H1 (cell line): Measurements from ENCODE around the gene CDH6. TPM values are rescaled to one million over a fixed set of nuclear protein-coding genes. Genes with fewer than 3 reads are reported as not detected.

Experiments used
- CTCF ChIA-PET: fragments of 300-600 bp; sonication (Branson Sonifier 250); formaldehyde crosslinking; loops from one replicate; lab custom pipeline; 2021; ENCODE audit not compliant: partially characterized antibody; lab: Charles Lee
- POLR2A ChIA-PET: fragments of 300-600 bp; sonication (Branson Sonifier 250); formaldehyde crosslinking; loops from one replicate; lab custom pipeline; 2021; ENCODE audit warnings: inconsistent platforms; ENCODE audit not compliant: partially characterized antibody; lab: Charles Lee
- DNase-seq, 2 experiments: peaks; one replicate each; pipeline versions ENCODE4 v3.0.0 to v3.0.0-alpha.2; 2010 to 2022; ENCODE audit warnings: low spot score in 2 of 2, low read depth in 1 of 2, mixed read lengths in 1 of 2
- FAIRE-seq: peaks from 2 replicates; lab custom pipeline; 2011; peaks lifted over from hg19 to GRCh38; lab: Jason Lieb, UNC
- H2AFZ ChIP-seq: 2 replicates; pipeline ENCODE4 v1.8.1; 2012; ENCODE audit warnings: low read length, inconsistent platforms
- H2AK5ac ChIP-seq: 2 replicates; pipeline ENCODE4 v1.6.1; 2013; ENCODE audit warnings: low read depth, low read length
- H2BK120ac ChIP-seq: replicated peaks from 2 replicates; pipeline ENCODE3; 2013; ENCODE audit warnings: low read depth, low read length, inconsistent platforms
- H2BK12ac ChIP-seq: 2 replicates; pipeline ENCODE4 v1.6.1; 2013; ENCODE audit warnings: low read depth, low read length
- H2BK15ac ChIP-seq: 2 replicates; pipeline ENCODE4 v1.6.1; 2013; ENCODE audit warnings: low read length
- H2BK20ac ChIP-seq: 2 replicates; pipeline ENCODE4 v1.6.1; 2013; ENCODE audit warnings: low read length
- H2BK5ac ChIP-seq: 2 replicates; pipeline ENCODE4 v1.6.1; 2013; ENCODE audit warnings: low read depth, low read length
- H3K14ac ChIP-seq: 2 replicates; pipeline ENCODE4 v1.6.1; 2013; ENCODE audit warnings: inconsistent platforms; ENCODE audit not compliant: insufficient read length
- H3K18ac ChIP-seq: 2 replicates; pipeline ENCODE4 v1.6.1; 2013; ENCODE audit warnings: low read length; ENCODE audit errors: extremely low read depth
- H3K23ac ChIP-seq: 2 replicates; pipeline ENCODE4 v1.6.1; 2013; ENCODE audit warnings: inconsistent platforms; ENCODE audit not compliant: insufficient read length
- H3K23me2 ChIP-seq: 2 replicates; pipeline ENCODE4 v1.6.1; 2013; ENCODE audit warnings: low read depth, low read length
- H3K27ac ChIP-seq: 2 replicates; pipeline ENCODE4 v1.6.1; 2011; ENCODE audit warnings: low read depth, low read length, inconsistent platforms
- H3K27me3 ChIP-seq, 4 experiments: replicated peaks in 1 of 4; 1 replicate in 1 of 4; 2 replicates in 3 of 4; pipeline versions ENCODE4 v1.6.1 to v1.8.1; 2011 to 2013; ENCODE audit warnings: low read length in 3 of 4, mild to moderate bottlenecking in 3 of 4, inconsistent platforms in 2 of 4, mixed read lengths in 2 of 4, moderate library complexity in 1 of 4; ENCODE audit not compliant: control insufficient read depth in 3 of 4, insufficient read depth in 3 of 4; ENCODE audit errors: extremely low read depth in 1 of 4
- H3K36me3 ChIP-seq, 4 experiments: 2 replicates each; pipeline versions ENCODE4 v1.6.1 to v1.8.1; 2011 to 2013; ENCODE audit warnings: mild to moderate bottlenecking in 4 of 4, low read length in 3 of 4, moderate library complexity in 2 of 4, control low read depth in 1 of 4, inconsistent platforms in 1 of 4; ENCODE audit not compliant: insufficient read depth in 4 of 4, control insufficient read depth in 2 of 4
- H3K4ac ChIP-seq: replicated peaks from 2 replicates; pipeline ENCODE3; 2013; ENCODE audit warnings: low read length, low read depth, mixed read lengths, inconsistent platforms; ENCODE audit not compliant: insufficient read length
- H3K4me1 ChIP-seq, 4 experiments: replicated peaks in 1 of 4; 1 replicate in 1 of 4; 2 replicates in 3 of 4; pipeline versions ENCODE4 v1.6.1 to v1.8.1; 2011 to 2013; ENCODE audit warnings: low read length in 3 of 4, inconsistent platforms in 2 of 4, mixed read lengths in 1 of 4; ENCODE audit not compliant: insufficient read depth in 4 of 4, control insufficient read depth in 3 of 4
- H3K4me2 ChIP-seq, 2 experiments: 2 replicates each; pipeline versions ENCODE4 v1.6.1 to v1.8.1; 2011 to 2013; ENCODE audit warnings: low read depth in 2 of 2, low read length in 2 of 2, control low read depth in 1 of 2, inconsistent platforms in 1 of 2, mild to moderate bottlenecking in 1 of 2; ENCODE audit not compliant: insufficient read depth in 1 of 2
- H3K4me3 ChIP-seq, 4 experiments: fragments of 200-600, 300-600 bp in 1 of 4; sonication (generic), shearing (Covaris generic), sonication (Bioruptor Twin) in 1 of 4; 2 replicates each; pipeline versions ENCODE4 v1.5.1 to v1.8.1; 2011 to 2016; ENCODE audit warnings: low read length in 4 of 4, low read depth in 3 of 4, control low read depth in 2 of 4, inconsistent platforms in 2 of 4, mild to moderate bottlenecking in 2 of 4, mixed read lengths in 1 of 4, moderate library complexity in 1 of 4; ENCODE audit not compliant: insufficient read depth in 2 of 4; ENCODE audit errors: extremely low read depth in 1 of 4
- H3K56ac ChIP-seq: replicated peaks from 2 replicates; pipeline ENCODE3; 2013; ENCODE audit warnings: low read depth, mild to moderate bottlenecking, mixed read lengths, low read length, inconsistent platforms; ENCODE audit not compliant: insufficient read length
- H3K79me1 ChIP-seq: 2 replicates; pipeline ENCODE4 v1.6.1; 2013; ENCODE audit warnings: low read depth, low read length, control low read depth
- H3K79me2 ChIP-seq, 2 experiments: 2 replicates each; pipeline versions ENCODE4 v1.6.1 to v1.8.1; 2012 to 2013; ENCODE audit warnings: low read length in 2 of 2, mild to moderate bottlenecking in 2 of 2, inconsistent platforms in 1 of 2; ENCODE audit not compliant: insufficient read depth in 2 of 2, control insufficient read depth in 1 of 2
- H3K9ac ChIP-seq, 4 experiments: replicated peaks in 1 of 4; 1 replicate in 1 of 4; 2 replicates in 3 of 4; pipeline versions ENCODE4 v1.6.1 to v1.8.1; 2011 to 2013; ENCODE audit warnings: low read depth in 3 of 4, low read length in 3 of 4, control low read depth in 2 of 4, mild to moderate bottlenecking in 2 of 4, moderate library complexity in 2 of 4, inconsistent platforms in 1 of 4; ENCODE audit errors: extremely low read depth in 1 of 4
- H3K9me3 ChIP-seq, 2 experiments: 2 replicates each; pipeline versions ENCODE4 v1.6.1 to v1.8.1; 2012 to 2013; ENCODE audit warnings: mild to moderate bottlenecking in 2 of 2, moderate library complexity in 2 of 2, control low read depth in 1 of 2, inconsistent platforms in 1 of 2, low read depth in 1 of 2, low read length in 1 of 2, mixed read lengths in 1 of 2; ENCODE audit not compliant: insufficient read depth in 2 of 2
- H4K20me1 ChIP-seq, 2 experiments: replicated peaks in 1 of 2; 2 replicates each; pipeline versions ENCODE3 to v1.8.1; 2011 to 2013; ENCODE audit warnings: inconsistent platforms in 2 of 2, low read length in 2 of 2, mild to moderate bottlenecking in 1 of 2; ENCODE audit not compliant: insufficient read depth in 2 of 2, control insufficient read depth in 1 of 2
- H4K5ac ChIP-seq: 2 replicates; pipeline ENCODE4 v1.6.1; 2013; ENCODE audit warnings: low read length, low read depth, mixed read lengths, inconsistent platforms; ENCODE audit not compliant: insufficient read length
- H4K8ac ChIP-seq: 2 replicates; pipeline ENCODE4 v1.8.0; 2013; ENCODE audit warnings: mild to moderate bottlenecking, moderate library complexity, low read length, inconsistent platforms; ENCODE audit not compliant: insufficient read depth; ENCODE audit errors: extremely low read depth
- H4K91ac ChIP-seq: replicated peaks from 2 replicates; pipeline ENCODE3; 2013; ENCODE audit warnings: low read length, mixed read lengths, inconsistent platforms; ENCODE audit not compliant: insufficient read length
- EGR1 ChIP-seq: IDR thresholded peaks from 2 replicates; pipeline ENCODE4 v1.6.1; 2011; ENCODE audit warnings: low read depth, low read length, borderline replicate concordance
- EZH2 ChIP-seq: fragments of 200-600 bp; sonication (generic); IDR thresholded peaks from 2 replicates; pipeline ENCODE4 v1.7.1; 2012; ENCODE audit warnings: low read depth, mild to moderate bottlenecking, moderate library complexity, low read length, inconsistent platforms; ENCODE audit not compliant: severe bottlenecking
- HDAC6 ChIP-seq: IDR thresholded peaks from one replicate; pipeline ENCODE4 v1.7.1; 2012; ENCODE audit warnings: low read depth, mild to moderate bottlenecking, inconsistent platforms, low read length, moderate library complexity
- PHF8 ChIP-seq: fragments of 200-600 bp; sonication (generic); conservative IDR thresholded peaks from 2 replicates; pipeline ENCODE4 v1.7.1; 2012; ENCODE audit warnings: low read depth, mild to moderate bottlenecking, inconsistent platforms, low read length, moderate library complexity
- POLR2A ChIP-seq, 2 experiments: IDR thresholded peaks; 1 replicate in 1 of 2; 2 replicates in 1 of 2; pipeline ENCODE4 v1.6.1; 2011; ENCODE audit warnings: low read depth in 2 of 2, low read length in 2 of 2, mild to moderate bottlenecking in 2 of 2; ENCODE audit errors: control extremely low read depth in 1 of 2
- POLR2AphosphoS5 ChIP-seq: IDR thresholded peaks from 2 replicates; pipeline ENCODE4 v1.6.1; 2011; ENCODE audit warnings: low read depth, low read length
- RFX5 ChIP-seq: IDR thresholded peaks from 2 replicates; pipeline ENCODE4 v1.6.1; 2011; ENCODE audit warnings: low read depth, low read length, improper control_type of control experiment, borderline replicate concordance
- RNF2 ChIP-seq: fragments of 200-900, 300-1000 bp; sonication (generic); IDR thresholded peaks from 2 replicates; pipeline ENCODE4 v1.7.1; 2016; ENCODE audit warnings: borderline replicate concordance, low read depth, mild to moderate bottlenecking, antibody characterized with exemption, low read length; ENCODE audit not compliant: poor library complexity, severe bottlenecking; ENCODE audit errors: missing control alignments
- SIN3A ChIP-seq, 2 experiments: IDR thresholded peaks in 1 of 2; conservative IDR thresholded peaks in 1 of 2; 2 replicates each; pipeline ENCODE4 v1.6.1; 2011 to 2012; ENCODE audit warnings: low read length in 2 of 2, improper control_type of control experiment in 1 of 2, low read depth in 1 of 2, mild to moderate bottlenecking in 1 of 2
- SIRT6 ChIP-seq: IDR thresholded peaks from one replicate; pipeline ENCODE4 v1.7.1; 2012; ENCODE audit warnings: low read length, inconsistent platforms
- TAF1 ChIP-seq: IDR thresholded peaks from 2 replicates; pipeline ENCODE4 v1.6.1; 2011; ENCODE audit warnings: mild to moderate bottlenecking, low read depth, low read length
- ZNF274 ChIP-seq: IDR thresholded peaks from 2 replicates; pipeline ENCODE4 v1.7.0; 2012; ENCODE audit warnings: low read length, borderline replicate concordance; ENCODE audit errors: extremely low read depth
- WGBS, 2 experiments: shearing (Covaris generic) in 1 of 2; methylation state at CpG; one replicate each; pipeline versions ENCODE4 v1.1.6 to v1.1.7; 2013 to 2015; ENCODE audit warnings: low lambda C conversion rate in 2 of 2, mixed read lengths in 2 of 2, inconsistent platforms in 1 of 2, low coverage in 1 of 2, missing lambda C conversion rate in 1 of 2; ENCODE audit not compliant: insufficient replicate concordance in 2 of 2, insufficient coverage in 1 of 2, insufficient read length in 1 of 2; ENCODE audit errors: extremely low coverage in 1 of 2, missing lambda C conversion rate in 1 of 2; 5-methylcytosine and 5-hydroxymethylcytosine counted together
- polyA plus RNA-seq, 7 experiments: library from polyadenylated mRNA; depleted of rRNA in 3 of 7; stranded (reverse) in 5 of 7; unstranded in 2 of 7; fragments of >200 nt in 5 of 7; fragments of 200-250 nt in 2 of 7; gene quantifications; 1 replicate in 5 of 7; 2 replicates in 1 of 7; 4 replicates in 1 of 7; pipeline versions ENCODE4 v1.2.1 to v1.2.3, GENCODE V29; 2011 to 2013; ENCODE audit warnings: missing spikeins in 2 of 7, mixed read lengths in 2 of 7
- total RNA-seq: library from RNA; stranded (reverse); fragmentation: NEBNext Ultra II Directional; extraction: Animal tissue kit (Norgen Biotek cat#: 25700); gene quantifications from 2 replicates; pipeline ENCODE4 v1.2.1, GENCODE V29; 2021
- TF ChIP-seq, protein P1 (sequence below): IDR thresholded peaks from 2 replicates; pipeline ENCODE4 v1.6.1; 2012; ENCODE audit warnings: low read length, inconsistent platforms

Gene CDH6
- total and polyA plus RNA-seq, 2 of the 8 experiments (the other 6 are each of a cell fraction or from before 2014, with no cell fraction given) = 1.4 to 1.9 TPM

DNA sequence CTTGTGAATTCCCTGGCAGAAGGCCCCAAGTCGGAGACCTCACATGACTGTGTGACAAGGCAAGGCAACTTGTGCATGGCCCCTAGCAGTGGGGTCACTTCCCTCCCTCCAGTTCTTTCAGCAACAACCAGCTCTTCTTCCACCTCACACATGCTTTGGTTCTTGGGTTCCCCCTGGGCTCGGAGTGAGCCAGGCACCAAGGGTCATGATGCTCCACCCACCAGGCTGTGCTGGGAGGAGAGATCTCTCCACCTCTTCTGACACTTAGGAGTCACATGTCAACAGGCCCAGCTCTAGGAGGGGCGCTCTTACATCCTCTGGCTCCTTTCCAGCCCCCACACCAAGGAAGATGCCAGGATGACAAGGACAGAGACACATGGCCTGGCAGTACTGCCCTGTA is 56.7 kb downstream of the CDH6 start:
- H3K23ac ChIP-seq = no peak overlapping the region
- peak overlapping the region; percentile 71; the same call in 1 of the 2 replicates for H4K8ac ChIP-seq
- peaks cover 0 to 4% of the 10 kb centered on the region in 2 experiments; a peak in 2 of 4 replicates for H3K9me3 ChIP-seq
- no peak for DNase-seq
- H3K4me3 ChIP-seq = no peak overlapping the region
- no peaks in the 10 kb centered on the region for H3K27me3 ChIP-seq
- no peak overlapping the region for H3K14ac ChIP-seq
- no peaks in the 10 kb centered on the region for H3K4me1 ChIP-seq
- no peak overlapping the region for H2BK12ac ChIP-seq
- no peaks in the 10 kb centered on the region for H3K79me1 ChIP-seq
- H3K23me2 ChIP-seq = no peaks in the 10 kb centered on the region
- no peak overlapping the region for H2AFZ ChIP-seq
- CTCF ChIA-PET = interaction anchor here (1.1 to 4.5 kb wide), 4 partner anchors 9 to 20 kb away, joined by 4 to 23 read pairs (median 10); no protein-coding TSS in a partner anchor
- 85% methylated on average over 2 of the region's 3 CpGs; no CpG with 5 or more reads in 1 of the 2 experiments for WGBS, 2 experiments
- no peak overlapping the region for H2BK5ac ChIP-seq
- H2BK120ac ChIP-seq = no peak overlapping the region
- H2AK5ac ChIP-seq = no peak overlapping the region
- H4K20me1 ChIP-seq = no peaks in the 10 kb centered on the region
- H3K4me2 ChIP-seq = no peak overlapping the region
- H4K5ac ChIP-seq = no peak overlapping the region
- H3K18ac ChIP-seq = no peak overlapping the region
- no peak overlapping the region for H2BK20ac ChIP-seq
- H3K4ac ChIP-seq = no peak overlapping the region
- H2BK15ac ChIP-seq = no peak overlapping the region
- no peaks in the 10 kb centered on the region for H3K79me2 ChIP-seq
- H3K27ac ChIP-seq = no peak overlapping the region
- no peaks in the 10 kb centered on the region for H3K36me3 ChIP-seq
- FAIRE-seq = no peak
- POLR2A ChIA-PET = no interaction called here
- H3K9ac ChIP-seq = no peak overlapping the region
- H4K91ac ChIP-seq = no peak overlapping the region
- H3K56ac ChIP-seq = no peak overlapping the region
- TF ChIP-seq HDAC6 (no peak), POLR2AphosphoS5 (no peak), RFX5 (no peak), POLR2A (IDR thresholded peaks at IDR 0.05; ENCODE audit: control extremely low read depth in 1 of 2, low read depth in 2 of 2, low read length in 2 of 2) (no peak), TAF1 (no peak), ZNF274 (no peak), EGR1 (no peak), PHF8 (no peak), SIRT6 (no peak), RNF2 (no peak), SIN3A (conservative IDR thresholded peaks at IDR 0.05 in 1 of 2, IDR thresholded peaks at IDR 0.05 in 1 of 2; ENCODE audit: low read depth in 1 of 2, low read length in 2 of 2) (no peak), EZH2 (no peak)
- TF ChIP-seq, protein P1, sequence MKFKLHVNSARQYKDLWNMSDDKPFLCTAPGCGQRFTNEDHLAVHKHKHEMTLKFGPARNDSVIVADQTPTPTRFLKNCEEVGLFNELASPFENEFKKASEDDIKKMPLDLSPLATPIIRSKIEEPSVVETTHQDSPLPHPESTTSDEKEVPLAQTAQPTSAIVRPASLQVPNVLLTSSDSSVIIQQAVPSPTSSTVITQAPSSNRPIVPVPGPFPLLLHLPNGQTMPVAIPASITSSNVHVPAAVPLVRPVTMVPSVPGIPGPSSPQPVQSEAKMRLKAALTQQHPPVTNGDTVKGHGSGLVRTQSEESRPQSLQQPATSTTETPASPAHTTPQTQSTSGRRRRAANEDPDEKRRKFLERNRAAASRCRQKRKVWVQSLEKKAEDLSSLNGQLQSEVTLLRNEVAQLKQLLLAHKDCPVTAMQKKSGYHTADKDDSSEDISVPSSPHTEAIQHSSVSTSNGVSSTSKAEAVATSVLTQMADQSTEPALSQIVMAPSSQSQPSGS = no peak
